HepG2 (cell line): Measurements from ENCODE around the gene ATG2A.

ENCODE experiments used
- CTCF ChIP-seq: sonication (generic); formaldehyde crosslinking; IDR thresholded peaks from 2 replicates; pipeline ENCODE4 v1.5.0; 2020; ENCODE audit warnings: mild to moderate bottlenecking, missing genetic modification reagents, moderate library complexity
- MBNL3 ChIP-seq: fragments of 250-450 bp; sonication (Bioruptor Pico); conservative IDR thresholded peaks from 2 replicates; pipeline ENCODE4 v1.8.0; 2022; ENCODE audit warnings: mild to moderate bottlenecking, inconsistent platforms

- TF ChIP-seq MBNL3 (CRISPR knock-in tag): no peak
- no peak for TF ChIP-seq CTCF
Observed at GRCh38 chr11:64900263-64900678, 16.7 kb downstream of the ATG2A start.
